Activated T-helper 1 cell treated with Interleukin-2 at 50 U/mL for 16 hours (primary cell): ENCODE data around the gene USPL1.
A peak's percentile ranks its signal among the peaks of the same experiment; 100 is the strongest.

Experiments
- DNase-seq: peaks from one replicate; pipeline ENCODE4 v3.0.0-alpha.2; 2020; ENCODE audit warnings: low read depth

Gene USPL1

GRCh38 chr13:30659980-30660379 is 42.3 kb downstream of the USPL1 start:
- no peak for DNase-seq

- no peak for DNase-seq
These were observed 43.1 kb downstream of the USPL1 start for GRCh38 chr13:30660796-30661195.

GRCh38 chr13:30664689-30665275 is 47.1 kb downstream of the USPL1 start:
- no peak for DNase-seq

GRCh38 chr13:30665638-30666037 is 47.9 kb downstream of the USPL1 start:
- DNase-seq, result no peak

- DNase-seq, result no peak
These were observed 48.4 kb downstream of the USPL1 start for GRCh38 chr13:30666113-30666512.

- DNase-seq, result no peak
These were observed 49.3 kb downstream of the USPL1 start for GRCh38 chr13:30667014-30667413.

- DNase-seq, result no peak
These were observed 50.6 kb downstream of the USPL1 start for GRCh38 chr13:30668312-30668711.

- no peak for DNase-seq
These were observed 53.6 kb downstream of the USPL1 start for GRCh38 chr13:30671271-30671815.

GRCh38 chr13:30673669-30674521 is 56.2 kb downstream of the USPL1 start:
- peak; percentile 82 for DNase-seq

- DNase-seq, result no peak
These were observed 58.0 kb downstream of the USPL1 start for GRCh38 chr13:30675717-30676116.

GRCh38 chr13:30676672-30677071 is 59.0 kb downstream of the USPL1 start:
- DNase-seq, result no peak

GRCh38 chr13:30679483-30680330 is 62.0 kb downstream of the USPL1 start:
- peak; percentile 9 for DNase-seq

GRCh38 chr13:30681843-30682242 is 64.1 kb downstream of the USPL1 start:
- no peak for DNase-seq

GRCh38 chr13:30685320-30685859 is 67.7 kb downstream of the USPL1 start:
- DNase-seq, result no peak

- no peak for DNase-seq
These were observed 68.3 kb downstream of the USPL1 start for GRCh38 chr13:30685987-30686386.

GRCh38 chr13:30687601-30688000 is 69.9 kb downstream of the USPL1 start:
- DNase-seq, result no peak

- DNase-seq, result no peak
These were observed 72.0 kb downstream of the USPL1 start for GRCh38 chr13:30689752-30690151.

GRCh38 chr13:30690282-30691188 is 72.8 kb downstream of the USPL1 start:
- no peak for DNase-seq

GRCh38 chr13:30692113-30692512 is 74.4 kb downstream of the USPL1 start:
- no peak for DNase-seq

GRCh38 chr13:30696278-30697176 is 78.8 kb downstream of the USPL1 start:
- no peak for DNase-seq
